ENCODE measurements around the gene NPTN.

The NPTN gene

DNA sequence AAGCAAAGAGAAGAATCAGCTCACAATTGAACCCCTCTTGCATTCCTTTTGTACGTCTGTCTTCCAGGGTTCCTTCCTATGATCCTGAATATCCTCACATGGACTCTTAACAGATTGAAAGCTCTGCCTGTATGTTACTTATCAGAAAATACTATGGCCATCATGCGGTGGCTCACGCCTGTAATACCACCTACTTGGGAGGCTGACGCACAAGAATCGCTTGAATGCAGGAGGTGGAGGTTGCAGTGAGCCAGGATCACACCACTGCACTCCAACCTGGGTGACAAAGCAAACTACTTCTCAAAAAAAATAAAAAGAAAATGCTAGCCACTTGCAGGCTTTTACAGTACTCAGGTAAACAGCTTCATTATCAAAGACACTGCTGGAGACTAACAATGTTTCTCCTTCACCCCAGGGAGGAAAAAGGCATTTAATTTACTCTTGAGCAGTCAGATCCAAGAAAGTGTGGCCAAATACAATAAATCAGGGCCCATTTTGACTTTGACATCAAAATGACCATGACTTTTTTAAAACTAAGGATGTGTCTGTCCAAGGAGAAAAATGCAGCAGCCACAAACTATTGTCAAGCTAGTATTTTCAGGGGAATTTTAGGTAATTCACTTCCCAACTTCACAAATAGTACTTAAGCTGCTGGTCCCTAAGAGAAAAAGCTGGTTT lies 27.3 kb downstream of the NPTN start:
- Histone ChIP-seq H3K36me3 (ENCODE audit: insufficient read depth) (no peaks in the 10 kb centered on the region), H3K9ac (no peak overlapping the region), H3K4me1 (ENCODE audit: low read depth, poor library complexity, severe bottlenecking) (peaks cover 52% of the 10 kb centered on the region), H4K20me1 (ENCODE audit: insufficient read depth) (no peaks in the 10 kb centered on the region; the same call in 1 of the 2 replicates), H3K79me2 (ENCODE audit: insufficient read depth, low read depth) (peaks cover 12% of the 10 kb centered on the region; the same call in 1 of the 2 replicates), H3K27ac (no peak overlapping the region), H3K4me3 (IDR thresholded peaks at IDR 0.05; ENCODE audit: insufficient read depth, low read depth, low read length) (no peak overlapping the region), H3K27me3 (ENCODE audit: insufficient read depth, low read depth) (no peaks in the 10 kb centered on the region), H3K4me2 (no peak overlapping the region), H2AFZ (ENCODE audit: low read depth) (no peak overlapping the region)
- TF ChIP-seq, protein P1, sequence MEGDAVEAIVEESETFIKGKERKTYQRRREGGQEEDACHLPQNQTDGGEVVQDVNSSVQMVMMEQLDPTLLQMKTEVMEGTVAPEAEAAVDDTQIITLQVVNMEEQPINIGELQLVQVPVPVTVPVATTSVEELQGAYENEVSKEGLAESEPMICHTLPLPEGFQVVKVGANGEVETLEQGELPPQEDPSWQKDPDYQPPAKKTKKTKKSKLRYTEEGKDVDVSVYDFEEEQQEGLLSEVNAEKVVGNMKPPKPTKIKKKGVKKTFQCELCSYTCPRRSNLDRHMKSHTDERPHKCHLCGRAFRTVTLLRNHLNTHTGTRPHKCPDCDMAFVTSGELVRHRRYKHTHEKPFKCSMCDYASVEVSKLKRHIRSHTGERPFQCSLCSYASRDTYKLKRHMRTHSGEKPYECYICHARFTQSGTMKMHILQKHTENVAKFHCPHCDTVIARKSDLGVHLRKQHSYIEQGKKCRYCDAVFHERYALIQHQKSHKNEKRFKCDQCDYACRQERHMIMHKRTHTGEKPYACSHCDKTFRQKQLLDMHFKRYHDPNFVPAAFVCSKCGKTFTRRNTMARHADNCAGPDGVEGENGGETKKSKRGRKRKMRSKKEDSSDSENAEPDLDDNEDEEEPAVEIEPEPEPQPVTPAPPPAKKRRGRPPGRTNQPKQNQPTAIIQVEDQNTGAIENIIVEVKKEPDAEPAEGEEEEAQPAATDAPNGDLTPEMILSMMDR (conservative IDR thresholded peaks at IDR 0.05; ENCODE audit: low read depth, low read length): no peak

- Histone ChIP-seq H3K27ac (no peak overlapping the region), H3K27me3 (ENCODE audit: insufficient read depth, low read depth) (no peaks in the 10 kb centered on the region), H2AFZ (ENCODE audit: low read depth) (no peak overlapping the region), H3K79me2 (ENCODE audit: insufficient read depth, low read depth) (peaks cover 18% of the 10 kb centered on the region), H3K4me1 (ENCODE audit: low read depth, poor library complexity, severe bottlenecking) (peaks cover 63% of the 10 kb centered on the region), H3K4me2 (no peak overlapping the region), H4K20me1 (ENCODE audit: insufficient read depth) (no peaks in the 10 kb centered on the region; the same call in 1 of the 2 replicates), H3K36me3 (ENCODE audit: insufficient read depth) (no peaks in the 10 kb centered on the region), H3K4me3 (IDR thresholded peaks at IDR 0.05; ENCODE audit: insufficient read depth, low read depth, low read length) (no peak overlapping the region), H3K9ac (no peak overlapping the region)
- TF ChIP-seq, protein P1 (conservative IDR thresholded peaks at IDR 0.05; ENCODE audit: low read depth, low read length): no peak
These were observed 28.7 kb downstream of the NPTN start for GRCh38 chr15:73604477-73604876.

- peaks cover 22% of the 10 kb centered on the region for H3K79me2 ChIP-seq (ENCODE audit: insufficient read depth, low read depth)
- H3K27ac ChIP-seq: no peak overlapping the region
- no peak overlapping the region for H2AFZ ChIP-seq (ENCODE audit: low read depth)
- H3K4me3 ChIP-seq (IDR thresholded peaks at IDR 0.05; ENCODE audit: insufficient read depth, low read depth, low read length): no peak overlapping the region
- TF ChIP-seq, protein P1 (conservative IDR thresholded peaks at IDR 0.05; ENCODE audit: low read depth, low read length): no peak
- H3K4me2 ChIP-seq: no peak overlapping the region
- H3K27me3 ChIP-seq (ENCODE audit: insufficient read depth, low read depth): no peaks in the 10 kb centered on the region
- no peaks in the 10 kb centered on the region; the same call in 1 of the 2 replicates for H4K20me1 ChIP-seq (ENCODE audit: insufficient read depth)
- H3K4me1 ChIP-seq (ENCODE audit: low read depth, poor library complexity, severe bottlenecking): peaks cover 49% of the 10 kb centered on the region
- no peaks in the 10 kb centered on the region for H3K36me3 ChIP-seq (ENCODE audit: insufficient read depth)
- H3K9ac ChIP-seq: no peak overlapping the region
These were observed 30.2 kb downstream of the NPTN start for GRCh38 chr15:73602992-73603391.

GRCh38 chr15:73602446-73602843 lies 30.7 kb downstream of the NPTN start:
- no peak overlapping the region for H3K9ac ChIP-seq
- no peak overlapping the region for H2AFZ ChIP-seq (ENCODE audit: low read depth)
- H3K27ac ChIP-seq: no peak overlapping the region
- no peaks in the 10 kb centered on the region for H3K36me3 ChIP-seq (ENCODE audit: insufficient read depth)
- no peaks in the 10 kb centered on the region; the same call in 1 of the 2 replicates for H4K20me1 ChIP-seq (ENCODE audit: insufficient read depth)
- H3K27me3 ChIP-seq (ENCODE audit: insufficient read depth, low read depth): no peaks in the 10 kb centered on the region
- no peak overlapping the region for H3K4me2 ChIP-seq
- TF ChIP-seq, protein P1 (conservative IDR thresholded peaks at IDR 0.05; ENCODE audit: low read depth, low read length): no peak
- peaks cover 44% of the 10 kb centered on the region for H3K4me1 ChIP-seq (ENCODE audit: low read depth, poor library complexity, severe bottlenecking)
- peaks cover 22% of the 10 kb centered on the region for H3K79me2 ChIP-seq (ENCODE audit: insufficient read depth, low read depth)
- no peak overlapping the region for H3K4me3 ChIP-seq (IDR thresholded peaks at IDR 0.05; ENCODE audit: insufficient read depth, low read depth, low read length)

All from KMS-11 (cell line).